Posterior vena cava (tissue), 2 donors: ENCODE results near the gene RARRES1. TPM values are rescaled to one million over a fixed set of nuclear protein-coding genes. Genes with fewer than 3 reads are reported as not detected.
A peak's percentile ranks its signal among the peaks of the same experiment; 100 is the strongest.

Source experiments
- DNase-seq: peaks from one replicate; pipeline ENCODE4 v3.0.0-alpha.2; 2020; ENCODE audit warnings: low spot score
- intact Hi-C, 2 donors: fragments of 100-400 bp; cut with DNase I; formaldehyde crosslinking; loops; one replicate each; pipeline versions ENCODE4 v1.14.1 to v1.14.2; 2022 to 2023
- total RNA-seq, 2 donors: library from RNA; stranded (reverse); fragmentation: NEBNext Ultra II Directional; extraction: Animal tissue kit (Norgen Biotek cat#: 25700); gene quantifications; one replicate each; pipeline ENCODE4 v1.2.1, GENCODE V29; 2021
- donor health status: DM: yes; HTN: yes; CAD: no.
- donor health status: DM: yes; HTN: yes; CAD: no.

The RARRES1 gene
- total RNA-seq, 2 donors from 2014 or later, result 424 to 446 TPM

GRCh38 chr3:158768881-158769543 is 36.8 kb upstream of the RARRES1 start:
- intact Hi-C loops, result no loop called here
- DNase-seq, result no peak

- peak; percentile 92 for DNase-seq
- intact Hi-C loops, result no loop called here
Observed at GRCh38 chr3:158768361-158768787, 36.1 kb upstream of the RARRES1 start.

DNA sequence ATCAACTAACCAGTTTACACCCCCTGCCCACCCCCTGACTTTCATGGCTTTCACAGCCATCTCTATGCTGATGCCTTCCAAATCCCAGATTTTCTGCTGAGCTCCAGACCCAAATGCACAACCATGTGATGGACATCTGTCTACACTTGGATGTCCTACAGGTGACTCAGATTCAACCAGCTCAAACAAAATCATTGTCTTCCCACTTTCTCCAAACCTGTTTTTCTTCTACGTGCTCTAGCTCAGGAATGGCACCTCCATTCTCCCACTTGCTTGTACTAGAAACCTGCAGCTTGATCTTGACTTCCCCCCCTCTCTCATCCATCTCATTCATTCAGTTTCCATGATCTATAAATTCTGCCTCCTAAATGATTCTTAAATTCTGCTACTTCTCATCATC is 34.1 kb upstream of the RARRES1 start:
- DNase-seq, result no peak
- intact Hi-C loops, result no loop called here

- DNase-seq, result no peak
- intact Hi-C loops, result no loop called here
Observed at GRCh38 chr3:158765518-158766205, 33.4 kb upstream of the RARRES1 start.

DNA sequence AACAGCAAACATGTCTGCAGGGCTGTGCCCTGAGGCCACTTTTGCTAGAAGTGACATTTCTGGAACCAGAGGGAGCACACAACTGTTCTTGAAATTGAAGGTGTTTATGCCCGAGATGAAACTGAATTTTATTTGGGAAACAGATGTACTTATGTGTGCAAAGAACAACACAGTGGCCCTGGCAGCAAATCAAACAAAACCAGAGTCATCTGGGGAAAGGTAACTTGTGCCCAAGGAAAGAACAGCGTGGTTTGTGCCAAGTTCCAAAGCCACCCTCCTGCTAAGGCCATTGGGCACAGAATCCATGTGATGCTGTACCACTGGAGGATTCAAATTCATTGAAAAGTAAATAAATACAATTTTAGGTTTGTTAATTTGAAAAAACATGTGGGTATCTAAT is 31.2 kb upstream of the RARRES1 start:
- intact Hi-C loops, result no loop called here
- no peak for DNase-seq

DNA sequence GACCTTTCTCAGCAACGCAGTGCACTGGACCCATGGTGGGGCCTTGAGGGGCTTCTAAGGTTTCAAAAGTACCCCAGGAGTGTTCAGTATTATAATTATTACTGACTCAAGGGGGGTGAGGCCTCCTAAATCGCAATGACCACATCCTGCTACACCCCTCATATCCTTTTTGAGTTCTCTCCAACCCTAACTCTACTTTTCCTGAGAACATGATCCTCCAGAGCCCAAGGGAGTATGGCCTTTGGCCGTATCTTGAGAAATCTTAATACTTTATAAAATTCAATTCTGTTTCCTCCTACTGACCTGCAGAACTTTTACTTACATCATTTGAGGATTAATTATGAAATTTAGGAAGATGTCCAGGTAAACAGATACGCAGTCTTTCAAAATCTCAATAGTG is 30.4 kb upstream of the RARRES1 start:
- DNase-seq, result no peak
- intact Hi-C loops, result no loop called here

GRCh38 chr3:158761350-158761749 is 29.1 kb upstream of the RARRES1 start:
- no peak for DNase-seq
- intact Hi-C loops, result no loop called here

GRCh38 chr3:158755421-158755820 is 23.2 kb upstream of the RARRES1 start:
- intact Hi-C loops, result no loop called here
- no peak for DNase-seq

DNA sequence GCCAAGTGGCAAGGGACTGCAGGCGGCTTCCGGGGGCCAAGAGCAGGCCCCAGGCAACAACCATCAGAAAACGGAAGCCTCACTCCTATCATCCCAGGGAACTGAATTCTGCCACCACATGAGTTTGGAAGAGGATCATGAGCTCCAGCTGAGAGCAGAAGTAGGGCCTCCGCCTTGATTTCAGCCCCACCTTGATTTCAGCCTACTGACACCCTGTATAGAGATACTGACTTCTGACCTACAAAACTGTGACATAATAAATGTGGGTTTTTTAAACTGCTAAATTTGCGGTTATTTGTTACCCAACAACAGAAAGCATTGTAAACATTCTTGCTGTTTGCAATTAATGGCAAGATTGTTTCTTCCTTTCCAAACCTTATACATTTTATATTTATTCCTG is 21.6 kb upstream of the RARRES1 start:
- intact Hi-C loops, result no loop called here
- no peak for DNase-seq

- no peak for DNase-seq
- intact Hi-C loops, result no loop called here
Observed at GRCh38 chr3:158751316-158751715, 19.1 kb upstream of the RARRES1 start.

DNA sequence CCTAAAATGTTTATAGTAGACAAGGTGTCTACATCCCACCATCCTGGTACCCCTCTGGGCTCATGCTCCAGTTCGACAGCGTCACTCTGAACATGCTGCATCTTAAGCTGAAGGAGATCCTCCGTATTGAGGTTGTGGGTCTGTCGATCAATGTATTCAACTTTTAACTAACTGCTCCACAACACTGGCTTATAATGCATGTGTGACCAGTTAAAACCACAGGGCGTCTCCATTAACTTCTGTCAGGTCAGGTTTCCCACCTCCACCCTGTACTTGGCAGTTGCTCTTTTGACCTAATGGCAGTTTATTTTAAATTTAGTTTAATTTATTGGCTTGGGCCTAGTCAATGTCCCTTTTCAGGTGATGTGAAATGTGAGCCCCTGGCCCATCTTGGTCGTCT is 17.8 kb upstream of the RARRES1 start:
- DNase-seq, result no peak
- intact Hi-C loops, result no loop called here

GRCh38 chr3:158749526-158749925 is 17.3 kb upstream of the RARRES1 start:
- intact Hi-C loops, result no loop called here
- no peak for DNase-seq

GRCh38 chr3:158748237-158748828 is 16.1 kb upstream of the RARRES1 start:
- DNase-seq, result peak; percentile 89

GRCh38 chr3:158747417-158747816 is 15.2 kb upstream of the RARRES1 start:
- intact Hi-C loops, result no loop called here
- DNase-seq, result no peak

More at GRCh38 chr3:158748237-158748828, 16.1 kb upstream of the RARRES1 start:
- intact Hi-C loops, result no loop called here

GRCh38 chr3:158745551-158745950 is 13.3 kb upstream of the RARRES1 start:
- no peak for DNase-seq
- intact Hi-C loops, result no loop called here

GRCh38 chr3:158744567-158745288 is 12.5 kb upstream of the RARRES1 start:
- intact Hi-C loops, result no loop called here
- DNase-seq, result no peak

DNA sequence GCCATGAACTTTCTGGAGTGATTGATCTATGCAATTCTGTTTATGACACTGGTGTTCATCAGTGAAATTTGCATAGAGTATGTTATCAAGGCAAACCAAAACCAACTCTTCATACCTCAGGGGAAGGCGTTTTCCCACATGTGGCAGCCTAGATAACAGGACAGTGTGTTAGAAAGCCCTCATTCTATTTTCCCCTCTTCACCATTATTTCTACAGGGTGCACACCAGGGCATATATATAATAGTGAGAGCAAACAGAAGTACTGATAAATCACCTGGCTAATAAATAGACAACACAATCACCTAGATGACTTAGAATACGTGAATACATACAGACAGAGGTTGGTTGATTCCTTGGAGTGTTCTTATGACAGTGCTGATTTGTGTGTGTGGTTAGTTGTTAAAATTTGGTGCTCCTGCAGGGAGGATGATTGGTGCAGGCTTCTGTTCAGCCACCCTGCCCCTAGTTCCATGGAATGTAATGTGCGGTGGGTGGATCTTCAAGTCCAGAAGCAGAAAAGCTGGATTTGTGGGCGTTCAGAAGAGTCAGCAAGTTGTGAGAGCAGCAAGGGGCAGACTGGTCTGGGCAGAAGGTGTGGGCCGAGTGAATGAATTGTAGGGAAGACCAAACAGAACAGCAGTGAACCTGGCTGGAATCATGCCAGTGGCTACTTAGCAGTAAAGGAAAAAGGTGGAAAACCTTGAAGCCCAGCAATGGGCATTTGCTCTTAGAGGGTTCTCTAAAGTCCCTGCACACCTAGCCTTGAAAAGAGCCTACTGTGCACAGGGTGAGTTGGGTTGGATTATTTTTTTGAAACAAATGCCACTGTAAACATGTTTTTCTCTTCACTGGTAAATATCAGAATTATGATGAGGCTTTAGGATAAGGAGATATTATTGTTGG is 11.7 kb upstream of the RARRES1 start:
- no peak for DNase-seq
- intact Hi-C loops, result no loop called here

GRCh38 chr3:158742871-158743663 is 10.8 kb upstream of the RARRES1 start:
- intact Hi-C loops, result no loop called here
- no peak for DNase-seq
